Measurements from ENCODE around the gene DIPK1A.

DIPK1A gene

DNA sequence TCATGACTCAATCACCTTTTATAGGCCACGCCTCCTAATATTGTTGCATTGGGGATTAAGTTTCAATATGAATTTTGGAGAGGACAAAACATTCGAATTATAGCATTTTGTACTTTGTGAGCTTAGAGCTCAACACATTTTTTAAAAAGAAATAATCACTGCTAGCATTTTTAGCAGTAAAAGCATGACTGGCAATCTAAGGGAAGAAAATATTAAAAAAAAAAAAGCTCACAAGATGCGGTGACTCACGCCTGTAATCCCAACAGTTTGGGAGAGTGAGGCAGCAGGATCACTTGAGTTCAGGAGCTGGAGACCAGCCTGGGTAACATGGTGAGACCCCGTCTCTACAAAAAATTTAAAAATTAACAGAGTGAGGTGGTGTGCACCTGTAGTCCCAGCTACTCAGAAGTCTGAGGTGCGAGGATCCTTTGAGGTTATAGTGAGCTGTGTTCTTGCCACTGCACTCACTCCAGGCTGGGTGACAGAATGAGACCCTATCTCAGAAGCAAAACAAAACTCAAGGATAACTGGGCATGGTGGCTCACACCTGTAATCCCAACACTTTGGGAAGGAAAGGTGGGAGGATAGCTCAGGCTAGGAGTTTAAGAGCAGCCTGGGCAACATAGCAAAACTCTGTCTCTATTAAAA, 28.8 kb upstream of the DIPK1A start:
- Histone ChIP-seq H3K79me2 (ENCODE audit: low read length) (no peaks in the 10 kb centered on the region), H3K9me3 (replicated peaks; ENCODE audit: insufficient read depth, low read length) (no peaks in the 10 kb centered on the region), H3K4me2 (ENCODE audit: low read depth, low read length) (no peak overlapping the region), H3K27ac (ENCODE audit: low read length) (no peak overlapping the region), H3K36me3 (replicated peaks; ENCODE audit: insufficient read depth, low read length) (no peaks in the 10 kb centered on the region), H3K4me1 (ENCODE audit: low read length) (peaks cover 23% of the 10 kb centered on the region), H4K20me1 (ENCODE audit: insufficient read depth, low read length) (no peaks in the 10 kb centered on the region), H3F3A (ENCODE audit: insufficient read depth, low read length) (no peaks in the 10 kb centered on the region), H2AFZ (ENCODE audit: low read length) (no peak overlapping the region), H3K4me3 (ENCODE audit: low read length) (no peak overlapping the region), H3K9ac (ENCODE audit: low read length) (no peak overlapping the region), H3K27me3 (replicated peaks; ENCODE audit: insufficient read depth, low read length) (no peaks in the 10 kb centered on the region), H3K9me2 (replicated peaks; ENCODE audit: insufficient read depth, low read length) (no peaks in the 10 kb centered on the region)
- DNase-seq = no peak
- TF ChIP-seq, protein P1, sequence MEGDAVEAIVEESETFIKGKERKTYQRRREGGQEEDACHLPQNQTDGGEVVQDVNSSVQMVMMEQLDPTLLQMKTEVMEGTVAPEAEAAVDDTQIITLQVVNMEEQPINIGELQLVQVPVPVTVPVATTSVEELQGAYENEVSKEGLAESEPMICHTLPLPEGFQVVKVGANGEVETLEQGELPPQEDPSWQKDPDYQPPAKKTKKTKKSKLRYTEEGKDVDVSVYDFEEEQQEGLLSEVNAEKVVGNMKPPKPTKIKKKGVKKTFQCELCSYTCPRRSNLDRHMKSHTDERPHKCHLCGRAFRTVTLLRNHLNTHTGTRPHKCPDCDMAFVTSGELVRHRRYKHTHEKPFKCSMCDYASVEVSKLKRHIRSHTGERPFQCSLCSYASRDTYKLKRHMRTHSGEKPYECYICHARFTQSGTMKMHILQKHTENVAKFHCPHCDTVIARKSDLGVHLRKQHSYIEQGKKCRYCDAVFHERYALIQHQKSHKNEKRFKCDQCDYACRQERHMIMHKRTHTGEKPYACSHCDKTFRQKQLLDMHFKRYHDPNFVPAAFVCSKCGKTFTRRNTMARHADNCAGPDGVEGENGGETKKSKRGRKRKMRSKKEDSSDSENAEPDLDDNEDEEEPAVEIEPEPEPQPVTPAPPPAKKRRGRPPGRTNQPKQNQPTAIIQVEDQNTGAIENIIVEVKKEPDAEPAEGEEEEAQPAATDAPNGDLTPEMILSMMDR (IDR thresholded peaks at IDR 0.05; ENCODE audit: low read length) = no peak
- TF ChIP-seq EZH2 (optimal IDR thresholded peaks at IDR 0.05; ENCODE audit: low read depth, low read length) (no peak), EZH2phosphoT487 (IDR thresholded peaks at IDR 0.05; ENCODE audit: low read length) (no peak)

DNA sequence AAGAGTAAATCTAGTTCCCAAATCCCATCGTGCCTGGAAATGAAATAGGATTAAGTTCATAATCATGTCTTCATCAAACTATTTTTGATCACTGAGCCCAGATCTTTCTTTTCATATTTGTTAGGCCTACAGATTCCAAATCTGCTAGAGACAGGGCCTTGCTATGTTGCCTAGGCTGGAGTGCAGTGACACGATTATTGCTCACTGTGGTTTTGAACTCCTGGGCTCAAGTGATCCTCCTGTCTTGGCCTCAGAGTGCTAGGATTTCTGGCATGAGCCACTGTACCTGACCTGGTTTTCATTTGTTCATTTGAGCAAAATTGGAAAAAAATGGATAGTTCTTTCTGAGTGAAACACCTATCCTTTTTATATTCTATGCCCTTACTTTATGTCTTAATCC, 28.0 kb upstream of the DIPK1A start:
- Histone ChIP-seq H3K4me1 (ENCODE audit: low read length) (peaks cover 23% of the 10 kb centered on the region), H3K9me2 (replicated peaks; ENCODE audit: insufficient read depth, low read length) (no peaks in the 10 kb centered on the region), H4K20me1 (ENCODE audit: insufficient read depth, low read length) (no peaks in the 10 kb centered on the region), H3K9ac (ENCODE audit: low read length) (no peak overlapping the region), H3K4me3 (ENCODE audit: low read length) (no peak overlapping the region), H3K4me2 (ENCODE audit: low read depth, low read length) (no peak overlapping the region), H3K27ac (ENCODE audit: low read length) (no peak overlapping the region), H2AFZ (ENCODE audit: low read length) (no peak overlapping the region), H3K27me3 (replicated peaks; ENCODE audit: insufficient read depth, low read length) (no peaks in the 10 kb centered on the region), H3F3A (ENCODE audit: insufficient read depth, low read length) (no peaks in the 10 kb centered on the region), H3K79me2 (ENCODE audit: low read length) (no peaks in the 10 kb centered on the region), H3K9me3 (replicated peaks; ENCODE audit: insufficient read depth, low read length) (no peaks in the 10 kb centered on the region), H3K36me3 (replicated peaks; ENCODE audit: insufficient read depth, low read length) (no peaks in the 10 kb centered on the region)
- DNase-seq = no peak
- no peak for TF ChIP-seq EZH2phosphoT487 (IDR thresholded peaks at IDR 0.05; ENCODE audit: low read length)
- TF ChIP-seq, protein P1 (IDR thresholded peaks at IDR 0.05; ENCODE audit: low read length) = no peak
- TF ChIP-seq EZH2 (optimal IDR thresholded peaks at IDR 0.05; ENCODE audit: low read depth, low read length) = no peak

DNA sequence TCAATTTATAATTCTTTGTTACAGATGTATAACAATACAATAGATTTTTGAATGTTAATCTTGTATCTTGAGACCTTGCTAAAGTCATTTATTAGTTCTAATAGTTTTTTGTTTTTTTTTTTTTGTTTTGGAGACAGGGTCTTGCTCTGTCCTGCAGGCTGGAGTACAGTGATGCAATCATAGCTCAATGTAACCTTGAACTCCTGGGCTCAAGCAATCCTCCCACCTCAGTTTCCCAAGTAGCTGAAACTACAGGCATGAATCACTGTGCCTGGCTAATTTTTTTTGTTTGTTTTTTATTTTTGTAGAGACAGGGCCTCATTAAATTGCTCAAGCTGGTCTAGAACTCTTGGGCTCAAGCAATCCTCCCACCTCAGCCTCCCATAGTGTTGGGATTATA, 26.2 kb upstream of the DIPK1A start:
- Histone ChIP-seq H3K4me2 (ENCODE audit: low read depth, low read length) (no peak overlapping the region), H3K79me2 (ENCODE audit: low read length) (no peaks in the 10 kb centered on the region), H4K20me1 (ENCODE audit: insufficient read depth, low read length) (no peaks in the 10 kb centered on the region), H3F3A (ENCODE audit: insufficient read depth, low read length) (no peaks in the 10 kb centered on the region), H3K4me3 (ENCODE audit: low read length) (no peak overlapping the region), H3K27me3 (replicated peaks; ENCODE audit: insufficient read depth, low read length) (no peaks in the 10 kb centered on the region), H3K9me3 (replicated peaks; ENCODE audit: insufficient read depth, low read length) (no peaks in the 10 kb centered on the region), H3K9ac (ENCODE audit: low read length) (no peak overlapping the region), H2AFZ (ENCODE audit: low read length) (no peak overlapping the region), H3K27ac (ENCODE audit: low read length) (no peak overlapping the region), H3K9me2 (replicated peaks; ENCODE audit: insufficient read depth, low read length) (no peaks in the 10 kb centered on the region), H3K4me1 (ENCODE audit: low read length) (peaks cover 16% of the 10 kb centered on the region), H3K36me3 (replicated peaks; ENCODE audit: insufficient read depth, low read length) (no peaks in the 10 kb centered on the region)
- TF ChIP-seq EZH2phosphoT487 (IDR thresholded peaks at IDR 0.05; ENCODE audit: low read length) (no peak), EZH2 (optimal IDR thresholded peaks at IDR 0.05; ENCODE audit: low read depth, low read length) (no peak)
- TF ChIP-seq, protein P1 (IDR thresholded peaks at IDR 0.05; ENCODE audit: low read length) = no peak
- no peak for DNase-seq
